H9 (cell line): Measurements from ENCODE around the gene KIAA0513. TPM values are rescaled to one million over a fixed set of nuclear protein-coding genes. Genes with fewer than 3 reads are reported as not detected.
A peak's percentile ranks its signal among the peaks of the same experiment; 100 is the strongest.

Experiments
- DNase-seq: peaks from one replicate; pipeline ENCODE4 v3.0.0-alpha.2; 2017
- H2AFZ ChIP-seq: one replicate; pipeline ENCODE4 v1.6.1; 2013; ENCODE audit warnings: mild to moderate bottlenecking, low read length, control low read depth, moderate library complexity
- H2AK5ac ChIP-seq: 2 replicates; pipeline ENCODE4 v1.6.1; 2013; ENCODE audit warnings: low read length, control low read depth, mixed read lengths; ENCODE audit not compliant: insufficient read length
- H2BK120ac ChIP-seq: one replicate; pipeline ENCODE4 v1.6.1; 2013; ENCODE audit warnings: low read depth, mild to moderate bottlenecking, low read length, control low read depth, inconsistent platforms; ENCODE audit not compliant: poor library complexity, severe bottlenecking
- H2BK12ac ChIP-seq: 2 replicates; pipeline ENCODE4 v1.6.1; 2013; ENCODE audit warnings: low read length, control low read depth, mixed read lengths, low read depth; ENCODE audit not compliant: insufficient read length
- H2BK15ac ChIP-seq: 2 replicates; pipeline ENCODE4 v1.6.1; 2013; ENCODE audit warnings: low read depth, low read length, control low read depth
- H2BK20ac ChIP-seq: one replicate; pipeline ENCODE4 v1.6.1; 2013; ENCODE audit warnings: low read depth, mild to moderate bottlenecking, low read length, control low read depth, inconsistent platforms; ENCODE audit not compliant: poor library complexity, severe bottlenecking
- H2BK5ac ChIP-seq: 2 replicates; pipeline ENCODE4 v1.6.1; 2013; ENCODE audit warnings: low read length, control low read depth, mixed read lengths; ENCODE audit not compliant: insufficient read length
- H3K14ac ChIP-seq: 2 replicates; pipeline ENCODE4 v1.6.1; 2013; ENCODE audit warnings: low read length, control low read depth; ENCODE audit not compliant: insufficient read depth
- H3K18ac ChIP-seq: 2 replicates; pipeline ENCODE4 v1.6.1; 2013; ENCODE audit warnings: low read depth, mild to moderate bottlenecking, mixed read lengths, low read length, control low read depth; ENCODE audit not compliant: insufficient read length
- H3K23ac ChIP-seq: 2 replicates; pipeline ENCODE4 v1.6.1; 2013; ENCODE audit warnings: low read length, control low read depth, mixed read lengths, low read depth; ENCODE audit not compliant: insufficient read length
- H3K23me2 ChIP-seq: 2 replicates; pipeline ENCODE4 v1.6.1; 2013; ENCODE audit warnings: low read depth, mild to moderate bottlenecking, mixed read lengths, low read length, control low read depth; ENCODE audit not compliant: insufficient read length, poor library complexity, severe bottlenecking
- H3K27ac ChIP-seq: 2 replicates; pipeline ENCODE4 v1.5.1; 2013; ENCODE audit warnings: low read length, control low read depth, mixed read lengths, low read depth; ENCODE audit not compliant: insufficient read length
- H3K27me3 ChIP-seq: 2 replicates; pipeline ENCODE4 v1.6.1; 2013; ENCODE audit warnings: low read length, control low read depth, inconsistent platforms; ENCODE audit not compliant: insufficient read depth
- H3K4ac ChIP-seq: 2 replicates; pipeline ENCODE4 v1.6.1; 2013; ENCODE audit warnings: low read depth, mild to moderate bottlenecking, control low read depth, inconsistent platforms, low read length, moderate library complexity
- H3K4me1 ChIP-seq: 2 replicates; pipeline ENCODE4 v1.6.1; 2013; ENCODE audit warnings: low read length, control low read depth, inconsistent platforms; ENCODE audit not compliant: insufficient read depth
- H3K4me2 ChIP-seq: 2 replicates; pipeline ENCODE4 v1.6.1; 2013; ENCODE audit warnings: low read length, control low read depth, mixed read lengths; ENCODE audit not compliant: insufficient read length, insufficient read depth
- H3K56ac ChIP-seq: 2 replicates; pipeline ENCODE4 v1.6.1; 2013; ENCODE audit warnings: low read depth, mild to moderate bottlenecking, mixed read lengths, low read length, control low read depth; ENCODE audit not compliant: insufficient read length
- H3K79me1 ChIP-seq: 2 replicates; pipeline ENCODE4 v1.6.1; 2013; ENCODE audit warnings: low read depth, mild to moderate bottlenecking, moderate library complexity, low read length, control low read depth, inconsistent platforms; ENCODE audit not compliant: insufficient read depth, poor library complexity, severe bottlenecking
- H3K79me2 ChIP-seq: 2 replicates; pipeline ENCODE4 v1.6.1; 2013; ENCODE audit warnings: low read length, control low read depth, inconsistent platforms; ENCODE audit not compliant: insufficient read depth
- H3K9ac ChIP-seq: 2 replicates; pipeline ENCODE4 v1.6.1; 2013; ENCODE audit warnings: low read length, control low read depth, mixed read lengths; ENCODE audit not compliant: insufficient read length; ENCODE audit errors: extremely low read depth
- H3K9me3 ChIP-seq: one replicate; pipeline ENCODE4 v1.6.1; 2013; ENCODE audit warnings: low read depth, low read length, inconsistent platforms; ENCODE audit not compliant: control insufficient read depth
- H3T11ph ChIP-seq: one replicate; pipeline ENCODE4 v1.6.1; 2013; ENCODE audit warnings: mild to moderate bottlenecking, low read length, control low read depth, inconsistent platforms
- H4K20me1 ChIP-seq: one replicate; pipeline ENCODE4 v1.6.1; 2013; ENCODE audit not compliant: control insufficient read depth, insufficient read length, insufficient read depth
- H4K5ac ChIP-seq: 2 replicates; pipeline ENCODE4 v1.6.1; 2013; ENCODE audit warnings: low read depth, mild to moderate bottlenecking, mixed read lengths, low read length, control low read depth; ENCODE audit not compliant: insufficient read length
- H4K8ac ChIP-seq: replicated peaks from 2 replicates; pipeline ENCODE4 v1.6.1; 2013; ENCODE audit warnings: low read length, control low read depth, mixed read lengths, low read depth; ENCODE audit not compliant: insufficient read length
- H4K91ac ChIP-seq: 2 replicates; pipeline ENCODE4 v1.6.1; 2013; ENCODE audit warnings: low read depth, mild to moderate bottlenecking, moderate library complexity, mixed read lengths, low read length, control low read depth; ENCODE audit not compliant: insufficient read length
- H3K27ac Mint-ChIP-seq, 3 experiments: 2 replicates in 2 of 3; 3 replicates in 1 of 3; pipeline ENCODE4 v1.8.0; 2020 to 2021; ENCODE audit warnings: mixed read lengths in 3 of 3, mild to moderate bottlenecking in 1 of 3, moderate library complexity in 1 of 3
- H3K27me3 Mint-ChIP-seq: 2 replicates; pipeline ENCODE4 v1.8.0; 2021; ENCODE audit warnings: low read depth, mild to moderate bottlenecking, moderate library complexity, mixed read lengths
- H3K36me3 Mint-ChIP-seq, 3 experiments: 2 replicates in 2 of 3; 3 replicates in 1 of 3; pipeline ENCODE4 v1.8.0; 2020 to 2021; ENCODE audit warnings: low read depth in 3 of 3, mixed read lengths in 3 of 3; ENCODE audit not compliant: insufficient read depth in 1 of 3
- H3K4me1 Mint-ChIP-seq, 2 experiments: 2 replicates each; pipeline ENCODE4 v1.8.0; 2020; ENCODE audit warnings: mixed read lengths in 2 of 2
- H3K4me3 Mint-ChIP-seq, 2 experiments: 2 replicates in 1 of 2; 3 replicates in 1 of 2; pipeline ENCODE4 v1.8.0; 2020 to 2021; ENCODE audit warnings: mild to moderate bottlenecking in 2 of 2, mixed read lengths in 2 of 2, moderate library complexity in 1 of 2
- H3K9me3 Mint-ChIP-seq, 2 experiments: 2 replicates in 1 of 2; 3 replicates in 1 of 2; pipeline ENCODE4 v1.8.0; 2020; ENCODE audit warnings: mild to moderate bottlenecking in 2 of 2, mixed read lengths in 2 of 2, moderate library complexity in 1 of 2
- CTCF ChIP-seq: fragments of 200-600 bp; sonication (generic); conservative IDR thresholded peaks from 3 replicates; pipeline ENCODE4 v1.8.0; 2021; ENCODE audit warnings: antibody characterized with exemption, mild to moderate bottlenecking
- WGBS: extraction: QIAGEN DNeasy Blood & Tissue Kit; methylation state at CpG from one replicate; pipeline ENCODE4 v1.1.7; 2013; ENCODE audit warnings: missing lambda C conversion rate, low lambda C conversion rate, mixed read lengths; ENCODE audit not compliant: insufficient read length; ENCODE audit errors: extremely low coverage; 5-methylcytosine and 5-hydroxymethylcytosine counted together
- total RNA-seq: library from RNA; stranded (reverse); gene quantifications from 2 replicates; pipeline ENCODE4 v1.2.1, GENCODE V29; 2021

The KIAA0513 gene
- total RNA-seq, 1 experiment from 2014 or later: 4.7 TPM

DNA sequence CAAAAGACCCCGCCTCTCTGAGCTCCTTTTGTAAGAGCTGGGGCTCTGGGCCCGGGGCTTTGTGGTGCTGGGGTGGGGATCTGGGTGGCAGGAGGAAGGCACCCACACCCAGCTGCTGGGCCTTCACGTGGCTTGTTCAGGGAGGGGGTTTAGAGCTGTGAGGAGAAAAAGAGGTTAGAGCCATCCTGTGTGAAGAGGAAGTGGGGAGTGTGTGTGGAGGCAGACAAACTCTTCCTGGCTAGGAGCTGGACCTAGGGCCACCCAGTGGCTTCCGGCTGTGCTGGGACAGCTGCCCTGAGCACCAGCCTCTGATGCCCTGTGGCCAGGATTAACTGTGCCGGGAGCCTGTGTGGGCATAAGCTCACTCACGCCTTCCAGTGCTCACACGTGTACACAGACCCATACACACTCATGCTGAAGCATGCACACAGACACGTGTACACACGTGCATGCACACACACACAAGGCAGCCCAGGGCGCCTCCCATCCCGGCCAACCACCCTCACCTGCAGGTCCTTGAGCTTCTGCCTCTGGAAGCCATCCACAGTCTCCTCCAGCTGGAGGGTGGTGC lies 77.3 kb downstream of the KIAA0513 start:
- H3K27ac ChIP-seq: no peak overlapping the region
- H4K20me1 ChIP-seq: no peaks in the 10 kb centered on the region
- H2BK120ac ChIP-seq: no peak overlapping the region
- H2BK15ac ChIP-seq: no peak overlapping the region
- no peak overlapping the region for H2AFZ ChIP-seq
- H4K8ac ChIP-seq: no peak overlapping the region
- no peak overlapping the region; the same call in 1 of the 2 replicates for H3K14ac ChIP-seq
- no peak overlapping the region for H2BK5ac ChIP-seq
- no peak overlapping the region for H3K9ac ChIP-seq
- no peak overlapping the region for H4K5ac ChIP-seq
- H3T11ph ChIP-seq: no peak overlapping the region
- H2BK20ac ChIP-seq: no peak overlapping the region
- H3K23me2 ChIP-seq: no peaks in the 10 kb centered on the region
- Mint-ChIP-seq H3K27me3 (peaks cover 23% of the 10 kb centered on the region), H3K4me1 (peaks cover 0 to 9% of the 10 kb centered on the region in 2 experiments; a peak in 2 of 4 replicates), H3K4me3 (no peak overlapping the region), H3K9me3 (no peaks in the 10 kb centered on the region), H3K27ac (0 out of 7 replicates have a peak overlapping the region, but pooled peaks of 1 of the 3 experiments have one; percentile 28), H3K36me3 (no peaks in the 10 kb centered on the region)
- H3K4me1 ChIP-seq: no peaks in the 10 kb centered on the region
- H3K56ac ChIP-seq: no peak overlapping the region
- H3K9me3 ChIP-seq: no peaks in the 10 kb centered on the region
- H2BK12ac ChIP-seq: no peak overlapping the region
- DNase-seq: no peak
- H3K18ac ChIP-seq: no peak overlapping the region
- no peak overlapping the region for H3K4me2 ChIP-seq
- no peak for TF ChIP-seq CTCF
- H3K23ac ChIP-seq: no peak overlapping the region
- no CpG with 5 or more reads among the region's 11 CpGs for WGBS
- no peak overlapping the region for H4K91ac ChIP-seq
- H3K79me2 ChIP-seq: no peaks in the 10 kb centered on the region
- H3K4ac ChIP-seq: no peak overlapping the region
- no peaks in the 10 kb centered on the region for H3K79me1 ChIP-seq
- H3K27me3 ChIP-seq: no peaks in the 10 kb centered on the region
- no peak overlapping the region for H2AK5ac ChIP-seq
